Astrocyte (in vitro differentiated cells and primary cell): ENCODE data around the gene PDK1. TPM values are rescaled to one million over a fixed set of nuclear protein-coding genes. Genes with fewer than 3 reads are reported as not detected.
"Not testable (repeated sequence)": the region's sequence is repeated elsewhere in the genome, so short reads cannot be mapped to it uniquely, and the experiment has no call there.

Source experiments
- DNase-seq: peaks from one replicate; pipeline ENCODE4 v3.0.0-alpha.2; 2010; ENCODE audit warnings: low read depth
- FAIRE-seq: peaks from 2 replicates; lab custom pipeline; 2011; peaks lifted over from hg19 to GRCh38; lab: Jason Lieb, UNC
- H2AFZ ChIP-seq: 2 replicates; pipeline ENCODE4 v1.6.0; 2012; ENCODE audit warnings: low read depth, low read length, inconsistent platforms
- H3K27ac ChIP-seq: 2 replicates; pipeline ENCODE4 v1.5.1; 2011; ENCODE audit warnings: low read depth, low read length, inconsistent platforms
- H3K27me3 ChIP-seq: 2 replicates; pipeline ENCODE4 v1.6.0; 2011; ENCODE audit warnings: low read length, inconsistent platforms; ENCODE audit not compliant: insufficient read depth
- H3K36me3 ChIP-seq: 2 replicates; pipeline ENCODE4 v1.5.1; 2011; ENCODE audit warnings: low read length, inconsistent platforms; ENCODE audit not compliant: insufficient read depth
- H3K4me1 ChIP-seq: 2 replicates; pipeline ENCODE4 v1.5.1; 2011; ENCODE audit warnings: low read length, inconsistent platforms; ENCODE audit not compliant: insufficient read depth
- H3K4me2 ChIP-seq: 2 replicates; pipeline ENCODE4 v1.6.0; 2012; ENCODE audit warnings: low read length, inconsistent platforms
- H3K4me3 ChIP-seq: 2 replicates; pipeline ENCODE4 v1.5.1; 2011; ENCODE audit warnings: low read depth, mild to moderate bottlenecking, low read length, inconsistent platforms; ENCODE audit not compliant: insufficient read depth
- H3K79me2 ChIP-seq: 2 replicates; pipeline ENCODE4 v1.6.0; 2012; ENCODE audit warnings: mild to moderate bottlenecking, low read length, inconsistent platforms; ENCODE audit not compliant: insufficient read depth
- H3K9ac ChIP-seq: 2 replicates; pipeline ENCODE4 v1.6.0; 2012; ENCODE audit warnings: mild to moderate bottlenecking, low read length, inconsistent platforms
- H3K9me3 ChIP-seq: 2 replicates; pipeline ENCODE4 v1.5.1; 2012; ENCODE audit warnings: low read depth, mild to moderate bottlenecking, low read length, inconsistent platforms; ENCODE audit not compliant: insufficient read depth
- H4K20me1 ChIP-seq: 2 replicates; pipeline ENCODE4 v1.6.0; 2012; ENCODE audit warnings: low read length, inconsistent platforms; ENCODE audit not compliant: insufficient read depth
- H3K27ac Mint-ChIP-seq: one replicate; pipeline ENCODE4 v1.8.0; 2021; ENCODE audit warnings: mild to moderate bottlenecking, mixed read lengths; ENCODE audit not compliant: unreplicated experiment
- H3K27me3 Mint-ChIP-seq: one replicate; pipeline ENCODE4 v1.8.0; 2021; ENCODE audit warnings: low read depth, mixed read lengths; ENCODE audit not compliant: unreplicated experiment
- H3K36me3 Mint-ChIP-seq: one replicate; pipeline ENCODE4 v1.8.0; 2021; ENCODE audit warnings: low read depth, mixed read lengths; ENCODE audit not compliant: unreplicated experiment
- H3K4me1 Mint-ChIP-seq: one replicate; pipeline ENCODE4 v1.8.0; 2021; ENCODE audit warnings: low read depth, mixed read lengths; ENCODE audit not compliant: unreplicated experiment
- H3K4me3 Mint-ChIP-seq: one replicate; pipeline ENCODE4 v1.8.0; 2021; ENCODE audit warnings: mild to moderate bottlenecking, moderate library complexity, mixed read lengths; ENCODE audit not compliant: unreplicated experiment
- H3K9me3 Mint-ChIP-seq: one replicate; pipeline ENCODE4 v1.8.0; 2021; ENCODE audit warnings: mild to moderate bottlenecking, mixed read lengths; ENCODE audit not compliant: unreplicated experiment
- CTCF ChIP-seq: IDR thresholded peaks from 2 replicates; pipeline ENCODE4 v1.5.1; 2011; ENCODE audit warnings: low read depth, mild to moderate bottlenecking, inconsistent platforms, low read length, moderate library complexity; ENCODE audit not compliant: insufficient read depth
- EZH2 ChIP-seq: IDR thresholded peaks from 2 replicates; pipeline ENCODE4 v1.6.1; 2012; ENCODE audit warnings: mild to moderate bottlenecking, low read length, inconsistent platforms; ENCODE audit not compliant: insufficient read depth
- total RNA-seq: library from RNA; stranded (reverse); gene quantifications from 2 replicates; pipeline ENCODE4 v1.2.1, GENCODE V29; 2021

Gene PDK1
- total RNA-seq, 1 donor from 2014 or later: 26.0 TPM

- Mint-ChIP-seq H3K27ac (no peak overlapping the region), H3K27me3 (no peaks in the 10 kb centered on the region), H3K9me3 (peaks cover 36% of the 10 kb centered on the region), H3K36me3 (peaks cover 20% of the 10 kb centered on the region), H3K4me1 (no peaks in the 10 kb centered on the region), H3K4me3 (no peak overlapping the region)
- Histone ChIP-seq H2AFZ (no peak overlapping the region), H3K4me2 (no peak overlapping the region), H3K36me3 (no peaks in the 10 kb centered on the region), H3K4me1 (no peaks in the 10 kb centered on the region), H3K4me3 (no peak overlapping the region), H3K79me2 (no peaks in the 10 kb centered on the region), H3K9ac (no peak overlapping the region), H4K20me1 (no peaks in the 10 kb centered on the region), H3K27me3 (no peaks in the 10 kb centered on the region), H3K27ac (no peak overlapping the region), H3K9me3 (no peaks in the 10 kb centered on the region)
- TF ChIP-seq EZH2: no peak
- no peak for TF ChIP-seq CTCF
- FAIRE-seq (no peak), DNase-seq (no peak)
These were observed 30.3 kb upstream of the PDK1 start for GRCh38 chr2:172525601-172526000.

- Mint-ChIP-seq H3K4me1 (no peaks in the 10 kb centered on the region), H3K4me3 (no peak overlapping the region), H3K27ac (no peak overlapping the region), H3K27me3 (no peaks in the 10 kb centered on the region), H3K36me3 (peaks cover 22% of the 10 kb centered on the region), H3K9me3 (peaks cover 30% of the 10 kb centered on the region)
- H3K27me3 ChIP-seq: no peaks in the 10 kb centered on the region
- no peak for DNase-seq
- no peak overlapping the region for H3K27ac ChIP-seq
- no peaks in the 10 kb centered on the region for H4K20me1 ChIP-seq
- H3K9ac ChIP-seq: no peak overlapping the region
- H3K4me1 ChIP-seq: no peaks in the 10 kb centered on the region
- TF ChIP-seq EZH2: no peak
- no peak for TF ChIP-seq CTCF
- no peak overlapping the region for H3K4me2 ChIP-seq
- H3K4me3 ChIP-seq: no peak overlapping the region
- H3K36me3 ChIP-seq: no peaks in the 10 kb centered on the region
- H2AFZ ChIP-seq: no peak overlapping the region
- peaks cover 7% of the 10 kb centered on the region for H3K9me3 ChIP-seq
- H3K79me2 ChIP-seq: no peaks in the 10 kb centered on the region
- no peak for FAIRE-seq
These were observed 24.6 kb upstream of the PDK1 start for GRCh38 chr2:172531309-172531708.

- Mint-ChIP-seq H3K36me3 (peaks cover 25% of the 10 kb centered on the region), H3K9me3 (peaks cover 30% of the 10 kb centered on the region)
- FAIRE-seq, H3K9me3 ChIP-seq, H3K9ac ChIP-seq, DNase-seq, H3K27ac Mint-ChIP-seq, H2AFZ ChIP-seq, H3K79me2 ChIP-seq, H3K4me3 ChIP-seq, H3K27ac ChIP-seq, H3K4me2 ChIP-seq, H3K36me3 ChIP-seq, H3K4me3 Mint-ChIP-seq, H3K27me3 Mint-ChIP-seq, H4K20me1 ChIP-seq, H3K4me1 ChIP-seq, H3K27me3 ChIP-seq, H3K4me1 Mint-ChIP-seq: not testable (repeated sequence)
These were observed 23.4 kb upstream of the PDK1 start for GRCh38 chr2:172532461-172532860.
